Right kidney (tissue), 1 donor: ENCODE data around the gene UGT2A1.

Experiments used
- DNase-seq: peaks from one replicate; pipeline ENCODE4 v3.0.0-alpha.2; 2016

Gene UGT2A1

GRCh38 chr4:69589884-69590283, 63.2 kb downstream of the UGT2A1 start:
- DNase-seq: no peak

- DNase-seq: no peak
Observed at GRCh38 chr4:69584135-69584534, 68.9 kb downstream of the UGT2A1 start.

DNA sequence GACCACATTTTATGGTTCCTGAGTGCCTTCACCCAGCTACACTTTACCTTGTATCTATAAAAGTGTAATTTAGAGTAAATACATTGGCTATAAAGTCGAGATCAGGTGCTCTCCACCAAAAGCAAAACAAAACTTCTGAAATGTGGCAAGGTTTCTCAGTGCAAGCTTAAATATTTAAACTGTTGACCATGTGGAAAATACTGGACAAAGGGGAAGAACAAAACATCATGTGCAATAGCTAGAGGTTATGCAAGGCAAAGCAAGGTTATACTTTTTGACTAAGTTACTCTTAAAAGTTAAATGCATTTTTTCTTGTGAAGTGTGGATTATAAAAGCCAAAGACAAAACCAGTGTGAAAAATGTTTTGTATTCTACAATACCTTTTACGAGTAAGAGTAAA, 69.5 kb downstream of the UGT2A1 start:
- DNase-seq: no peak

GRCh38 chr4:69577245-69577644, 75.8 kb downstream of the UGT2A1 start:
- DNase-seq: no peak

DNA sequence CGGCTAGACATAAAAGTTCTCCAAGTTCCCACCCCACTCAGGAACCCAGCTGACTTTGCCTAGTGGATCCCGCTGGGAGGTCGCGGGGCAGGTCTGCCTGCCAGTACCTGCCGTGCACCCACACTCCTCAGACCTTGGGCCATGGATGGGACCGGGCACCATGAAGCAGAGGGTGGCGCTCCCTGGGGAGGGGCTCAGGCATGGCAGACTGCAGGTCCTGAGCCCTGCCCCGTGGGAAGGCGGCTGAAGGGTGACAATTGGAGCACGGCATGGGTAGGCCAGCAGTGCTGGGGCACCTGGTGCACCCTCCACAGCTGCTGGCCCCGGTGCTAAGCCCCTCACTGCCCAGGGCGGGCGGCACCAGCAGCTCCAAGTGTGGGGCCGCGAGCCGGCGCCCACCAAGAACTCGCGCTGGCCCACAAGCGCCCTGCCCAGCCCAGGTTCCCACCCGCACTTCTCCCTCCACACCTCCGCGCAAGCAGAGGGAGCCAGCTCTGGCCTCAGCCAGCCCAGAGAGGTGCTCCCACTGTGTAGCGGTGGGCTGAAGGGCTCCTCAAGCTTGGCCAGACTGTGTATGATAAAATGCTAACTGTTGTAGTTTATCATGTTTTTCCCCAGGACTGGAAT, 76.7 kb downstream of the UGT2A1 start:
- no peak for DNase-seq

- DNase-seq: no peak
Observed at GRCh38 chr4:69568787-69569186, 84.3 kb downstream of the UGT2A1 start.

- no peak for DNase-seq
Observed at GRCh38 chr4:69563424-69563823, 89.6 kb downstream of the UGT2A1 start.

GRCh38 chr4:69549651-69550050, 103.4 kb downstream of the UGT2A1 start:
- DNase-seq: no peak

DNA sequence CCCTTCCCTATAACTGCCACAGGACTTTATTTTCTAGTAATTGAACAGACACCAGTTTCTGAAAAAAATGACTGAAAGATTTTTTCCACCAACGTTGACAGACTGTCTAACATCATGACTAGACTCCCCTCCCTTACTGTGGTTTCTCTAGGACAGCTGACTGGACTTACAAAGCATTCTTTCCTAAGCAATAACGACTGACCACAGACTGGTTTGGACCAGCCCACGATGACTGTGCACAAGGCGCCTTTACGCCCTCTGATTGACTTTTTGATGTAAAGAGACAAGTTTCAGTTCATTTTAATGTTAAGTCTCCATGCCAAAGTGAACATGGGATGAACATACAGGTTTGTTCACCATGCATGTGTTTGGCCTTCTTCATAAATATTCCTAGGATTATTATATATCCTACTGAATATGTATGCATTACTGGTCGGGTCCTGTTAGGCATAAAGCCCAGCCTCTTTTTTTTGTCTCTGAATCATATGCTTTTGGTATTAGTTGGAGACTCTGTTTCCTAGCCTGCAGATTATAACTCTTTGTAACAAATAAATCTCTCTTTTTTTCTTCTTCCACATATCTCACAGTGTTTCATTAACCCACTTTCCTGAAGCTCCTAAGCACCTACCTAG, 106.8 kb downstream of the UGT2A1 start:
- DNase-seq: no peak
